K562 (cell line): ENCODE measurements around the gene PPIL1. TPM values are rescaled to one million over a fixed set of nuclear protein-coding genes. Genes with fewer than 3 reads are reported as not detected.

Experiments
- BRCA1 ChIP-seq, 2 experiments: fragments of 450-650 bp in 1 of 2; sonication (generic) in 1 of 2; formaldehyde crosslinking in 1 of 2; IDR thresholded peaks; 2 replicates each; pipeline versions ENCODE4 v1.5.0 to v1.6.1; 2017 to 2020; ENCODE audit warnings: mild to moderate bottlenecking in 1 of 2, missing genetic modification reagents in 1 of 2
- BRD4 ChIP-seq: fragments of 200-600 bp; sonication (generic); IDR thresholded peaks from 2 replicates; pipeline ENCODE4 v1.6.1; 2017; ENCODE audit warnings: inconsistent platforms
- ETV6 ChIP-seq, 3 experiments: fragments of 150-350 bp in 1 of 3; sonication (generic) in 1 of 3; formaldehyde crosslinking in 1 of 3; IDR thresholded peaks; 2 replicates each; pipeline versions ENCODE4 v1.6.1 to v1.8.0; 2014 to 2022; ENCODE audit warnings: borderline replicate concordance in 2 of 3, low read depth in 2 of 3, antibody characterized with exemption in 1 of 3, low read length in 1 of 3, mild to moderate bottlenecking in 1 of 3, missing genetic modification reagents in 1 of 3
- FOXP1 ChIP-seq: sonication (generic); formaldehyde crosslinking; IDR thresholded peaks from 2 replicates; pipeline ENCODE4 v1.8.0; 2022; ENCODE audit warnings: mild to moderate bottlenecking, missing genetic modification reagents
- MYC ChIP-seq, 2 experiments: fragments of 250-450 bp in 1 of 2; sonication (Bioruptor Pico) in 1 of 2; IDR thresholded peaks; 2 replicates each; pipeline versions ENCODE4 v1.5.1 to v1.6.1; 2012 to 2021; ENCODE audit warnings: low read depth in 2 of 2, borderline replicate concordance in 1 of 2, improper control_type of control experiment in 1 of 2, low read length in 1 of 2, mild to moderate bottlenecking in 1 of 2, moderate library complexity in 1 of 2
- PML ChIP-seq: IDR thresholded peaks from 2 replicates; pipeline ENCODE4 v1.6.1; 2012; ENCODE audit warnings: low read length, inconsistent platforms
- TBL1XR1 ChIP-seq, 2 experiments: IDR thresholded peaks; 2 replicates each; pipeline ENCODE4 v1.6.1; 2012; ENCODE audit warnings: improper control_type of control experiment in 2 of 2, low read length in 2 of 2, mild to moderate bottlenecking in 1 of 2
- ZFP30 ChIP-seq: fragments of 250-450 bp; sonication (Bioruptor Pico); IDR thresholded peaks from 2 replicates; pipeline ENCODE4 v1.8.0; 2022; ENCODE audit warnings: moderate library complexity, mild to moderate bottlenecking, inconsistent platforms, borderline replicate concordance
- ZNF707 ChIP-seq: fragments of 250-450 bp; sonication (Bioruptor Pico); conservative IDR thresholded peaks from 2 replicates; pipeline ENCODE4 v1.8.0; 2022; ENCODE audit warnings: inconsistent platforms, mild to moderate bottlenecking, moderate library complexity
- polyA plus RNA-seq, 8 experiments: library from polyadenylated mRNA; depleted of rRNA in 4 of 8; stranded (reverse) in 5 of 8; unstranded in 3 of 8; fragments of >200 nt; fragmentation: Nextera tagmentation in 2 of 8; fragmentation: Illumina TruSeq in 1 of 8; extraction: Ambion mirVana in 2 of 8; extraction: Trizol in 1 of 8; gene quantifications; 2 replicates each; pipeline versions ENCODE4 v1.2.1 to v1.2.3, GENCODE V29; 2011 to 2014; ENCODE audit warnings: inconsistent platforms in 1 of 8, missing spikeins in 1 of 8
- total RNA-seq, 7 experiments: library from RNA; depleted of rRNA in 6 of 7; stranded (reverse); fragments of >200 nt in 6 of 7; fragmentation: Illumina TruSeq in 2 of 7; extraction: Trizol in 2 of 7; gene quantifications; 2 replicates each; pipeline versions ENCODE4 v1.2.1 to v1.2.3, GENCODE V29; 2011 to 2021; ENCODE audit warnings: low replicate concordance in 1 of 7
- TF ChIP-seq, protein P1 (sequence below), 2 experiments: fragments of 450-650 bp; formaldehyde crosslinking in 1 of 2; IDR thresholded peaks; 2 replicates each; pipeline versions ENCODE4 v1.4.0 to v1.6.1; 2014 to 2020; ENCODE audit warnings: mild to moderate bottlenecking in 2 of 2, borderline replicate concordance in 1 of 2, low read depth in 1 of 2

PPIL1 gene
- total and polyA plus RNA-seq, 9 of the 15 experiments (the other 6 are each of a cell fraction or from before 2014, with no cell fraction given): 65.8 to 205 (median 130) TPM

- TF ChIP-seq, protein P1, sequence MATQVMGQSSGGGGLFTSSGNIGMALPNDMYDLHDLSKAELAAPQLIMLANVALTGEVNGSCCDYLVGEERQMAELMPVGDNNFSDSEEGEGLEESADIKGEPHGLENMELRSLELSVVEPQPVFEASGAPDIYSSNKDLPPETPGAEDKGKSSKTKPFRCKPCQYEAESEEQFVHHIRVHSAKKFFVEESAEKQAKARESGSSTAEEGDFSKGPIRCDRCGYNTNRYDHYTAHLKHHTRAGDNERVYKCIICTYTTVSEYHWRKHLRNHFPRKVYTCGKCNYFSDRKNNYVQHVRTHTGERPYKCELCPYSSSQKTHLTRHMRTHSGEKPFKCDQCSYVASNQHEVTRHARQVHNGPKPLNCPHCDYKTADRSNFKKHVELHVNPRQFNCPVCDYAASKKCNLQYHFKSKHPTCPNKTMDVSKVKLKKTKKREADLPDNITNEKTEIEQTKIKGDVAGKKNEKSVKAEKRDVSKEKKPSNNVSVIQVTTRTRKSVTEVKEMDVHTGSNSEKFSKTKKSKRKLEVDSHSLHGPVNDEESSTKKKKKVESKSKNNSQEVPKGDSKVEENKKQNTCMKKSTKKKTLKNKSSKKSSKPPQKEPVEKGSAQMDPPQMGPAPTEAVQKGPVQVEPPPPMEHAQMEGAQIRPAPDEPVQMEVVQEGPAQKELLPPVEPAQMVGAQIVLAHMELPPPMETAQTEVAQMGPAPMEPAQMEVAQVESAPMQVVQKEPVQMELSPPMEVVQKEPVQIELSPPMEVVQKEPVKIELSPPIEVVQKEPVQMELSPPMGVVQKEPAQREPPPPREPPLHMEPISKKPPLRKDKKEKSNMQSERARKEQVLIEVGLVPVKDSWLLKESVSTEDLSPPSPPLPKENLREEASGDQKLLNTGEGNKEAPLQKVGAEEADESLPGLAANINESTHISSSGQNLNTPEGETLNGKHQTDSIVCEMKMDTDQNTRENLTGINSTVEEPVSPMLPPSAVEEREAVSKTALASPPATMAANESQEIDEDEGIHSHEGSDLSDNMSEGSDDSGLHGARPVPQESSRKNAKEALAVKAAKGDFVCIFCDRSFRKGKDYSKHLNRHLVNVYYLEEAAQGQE (IDR thresholded peaks at IDR 0.05; ENCODE audit: borderline replicate concordance): no peak
- TF ChIP-seq, protein P1 (CRISPR knock-in tag; IDR thresholded peaks at IDR 0.05; ENCODE audit: low read depth): 0 out of 2 replicates have a peak, but pooled peaks have one; percentile 42
- 0 out of 4 replicates have a peak, but pooled peaks of 1 of the 2 experiments have one; percentile 10 for TF ChIP-seq ETV6 (IDR thresholded peaks at IDR 0.05; ENCODE audit: borderline replicate concordance in 1 of 2, low read depth in 2 of 2, low read length in 1 of 2)
- TF ChIP-seq ETV6 (CRISPR knock-in tag; IDR thresholded peaks at IDR 0.05; ENCODE audit: borderline replicate concordance): no peak
- TF ChIP-seq TBL1XR1 (IDR thresholded peaks at IDR 0.05; ENCODE audit: low read length in 2 of 2): peak; percentile 72 to 98; a peak in 3 of 4 replicates
- no peak for TF ChIP-seq FOXP1 (CRISPR knock-in tag)
- 0 out of 2 replicates have a peak, but pooled peaks have one; percentile 74 for TF ChIP-seq BRD4
- no peak for TF ChIP-seq ZFP30 (CRISPR knock-in tag)
- TF ChIP-seq BRCA1 (IDR thresholded peaks at IDR 0.05): no peak
- TF ChIP-seq BRCA1 (CRISPR knock-in tag; IDR thresholded peaks at IDR 0.05): no peak
- TF ChIP-seq ZNF707: no peak
- TF ChIP-seq MYC (IDR thresholded peaks at IDR 0.05; ENCODE audit: low read depth, low read length): peak; percentile 75
- no peak for TF ChIP-seq MYC (CRISPR knock-in tag; IDR thresholded peaks at IDR 0.05; ENCODE audit: borderline replicate concordance, low read depth)
- peak; percentile 60 for TF ChIP-seq PML
Observed at GRCh38 chr6:36862164-36862847, 12.3 kb downstream of the PPIL1 start (continued).
